Chondrocyte (in vitro differentiated cells): Measurements from ENCODE around the gene CFAP251. TPM values are rescaled to one million over a fixed set of nuclear protein-coding genes. Genes with fewer than 3 reads are reported as not detected.

ENCODE experiments used
- DNase-seq: peaks from one replicate; pipeline ENCODE4 v3.0.0; 2021; ENCODE audit warnings: mixed read lengths, low spot score
- H3K27ac Mint-ChIP-seq: one replicate; pipeline ENCODE4 v1.8.0; 2021; ENCODE audit warnings: mild to moderate bottlenecking, moderate library complexity, mixed read lengths; ENCODE audit not compliant: unreplicated experiment
- H3K27me3 Mint-ChIP-seq: 2 replicates; pipeline ENCODE4 v1.8.0; 2021; ENCODE audit warnings: low read depth, mixed read lengths
- H3K36me3 Mint-ChIP-seq: 2 replicates; pipeline ENCODE4 v1.8.0; 2021; ENCODE audit warnings: low read depth, mixed read lengths
- H3K4me1 Mint-ChIP-seq: 2 replicates; pipeline ENCODE4 v1.8.0; 2021; ENCODE audit warnings: low read depth, mild to moderate bottlenecking, mixed read lengths
- H3K4me3 Mint-ChIP-seq: one replicate; pipeline ENCODE4 v1.8.0; 2021; ENCODE audit warnings: mild to moderate bottlenecking, moderate library complexity, mixed read lengths; ENCODE audit not compliant: unreplicated experiment
- H3K9me3 Mint-ChIP-seq: 2 replicates; pipeline ENCODE4 v1.8.0; 2021; ENCODE audit warnings: low read depth, mixed read lengths
- CTCF ChIP-seq: fragments of 200-600 bp; sonication (generic); IDR thresholded peaks from 2 replicates; pipeline ENCODE4 v1.5.0; 2021; ENCODE audit warnings: antibody characterized with exemption, mild to moderate bottlenecking, moderate library complexity
- total RNA-seq: library from RNA; stranded (reverse); gene quantifications from 3 replicates; pipeline ENCODE4 v1.2.1, GENCODE V29; 2021

Gene CFAP251
- total RNA-seq, 1 donor from 2014 or later, result 4.5 TPM

- H3K4me3 Mint-ChIP-seq, result no peak overlapping the region
Measured at GRCh38 chr12:122018937-122019336, 100.5 kb downstream of the CFAP251 start.

DNA sequence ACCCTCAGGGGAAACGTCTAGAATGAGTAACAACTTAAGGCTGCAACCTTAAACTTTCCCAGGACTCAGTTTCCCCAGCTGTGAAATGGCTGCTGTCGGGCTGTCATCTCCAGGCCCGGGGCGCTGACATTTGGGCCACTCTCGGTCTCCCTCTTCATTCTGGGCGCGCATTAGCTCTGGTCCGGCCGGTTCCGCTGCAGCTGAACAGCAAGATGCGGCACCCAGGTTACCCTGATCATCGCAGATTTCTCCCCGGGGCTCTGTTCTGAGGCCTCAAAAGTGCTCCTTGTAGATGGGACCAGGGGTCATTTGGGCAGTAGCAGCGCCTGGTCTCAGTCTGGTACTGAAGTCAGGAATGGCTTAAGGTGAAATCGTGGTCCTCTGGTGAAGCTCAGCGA lies 102.4 kb downstream of the CFAP251 start:
- Mint-ChIP-seq H3K4me1 (peaks cover 15% of the 10 kb centered on the region), H3K27me3 (no peaks in the 10 kb centered on the region), H3K36me3 (peaks cover 2% of the 10 kb centered on the region), H3K27ac (no peak overlapping the region), H3K9me3 (peaks cover 4% of the 10 kb centered on the region), H3K4me3 (peak overlapping the region; percentile 77)
- no peak for DNase-seq
- TF ChIP-seq CTCF, result no peak

More at GRCh38 chr12:122018937-122019336, 100.5 kb downstream of the CFAP251 start:
- H3K4me1 Mint-ChIP-seq, result peaks cover 15% of the 10 kb centered on the region
- no peak for DNase-seq
- TF ChIP-seq CTCF, result no peak
- peaks cover 2% of the 10 kb centered on the region for H3K36me3 Mint-ChIP-seq
- peaks cover 4% of the 10 kb centered on the region for H3K9me3 Mint-ChIP-seq
- H3K27ac Mint-ChIP-seq, result no peak overlapping the region
- no peaks in the 10 kb centered on the region for H3K27me3 Mint-ChIP-seq

- Mint-ChIP-seq H3K36me3 (peaks cover 2% of the 10 kb centered on the region), H3K4me3 (peak overlapping the region; percentile 77), H3K4me1 (peaks cover 15% of the 10 kb centered on the region), H3K9me3 (peaks cover 4% of the 10 kb centered on the region), H3K27me3 (no peaks in the 10 kb centered on the region), H3K27ac (peak overlapping the region; percentile 27)
- TF ChIP-seq CTCF, result peak; percentile 9
- DNase-seq, result no peak
Measured at GRCh38 chr12:122021193-122021821, 102.9 kb downstream of the CFAP251 start.

DNA sequence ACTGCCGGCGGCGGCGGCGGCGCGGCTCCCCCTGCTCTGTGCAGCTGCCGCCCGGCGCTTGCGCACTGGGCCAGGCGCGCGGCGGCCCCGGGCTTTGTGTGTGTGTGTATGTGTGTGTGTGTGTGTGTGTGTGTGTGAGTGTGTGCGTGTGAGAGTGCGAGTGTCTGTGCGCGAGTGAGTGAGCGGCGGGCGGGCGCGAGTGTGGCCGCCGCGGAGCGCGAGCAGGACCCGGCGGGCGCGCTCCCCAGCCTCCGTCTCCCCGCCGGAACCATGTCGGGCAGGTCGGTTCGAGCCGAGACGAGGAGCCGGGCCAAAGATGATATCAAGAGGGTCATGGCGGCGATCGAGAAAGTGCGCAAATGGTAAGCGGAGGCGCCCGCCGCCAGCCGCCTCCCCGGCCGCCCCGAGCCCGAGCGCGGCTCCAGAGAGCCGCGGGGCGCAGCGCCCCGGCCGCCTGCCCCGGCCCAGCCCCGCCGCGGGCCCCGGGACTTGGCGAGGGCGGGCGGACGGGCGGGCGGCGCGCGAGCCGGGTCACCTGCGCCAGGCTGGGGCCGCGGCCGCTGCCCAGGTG lies 103.5 kb downstream of the CFAP251 start, which contains the start of gene BCL7A:
Gene BCL7A, plus strand, starts transcription at position 63 of the 571 bp plus-strand sequence. Its CDS starts 208 bp downstream, at position 271.
- peaks cover 2% of the 10 kb centered on the region for H3K36me3 Mint-ChIP-seq
- H3K27me3 Mint-ChIP-seq, result no peaks in the 10 kb centered on the region
- H3K4me1 Mint-ChIP-seq, result peaks cover 15% of the 10 kb centered on the region
- peak within 1 kb of the TSS; percentile 77 for H3K4me3 Mint-ChIP-seq
- no peak for TF ChIP-seq CTCF
- H3K27ac Mint-ChIP-seq, result peak within 1 kb of the TSS; percentile 69
- DNase-seq, result no peak
- peaks cover 4% of the 10 kb centered on the region for H3K9me3 Mint-ChIP-seq

- H3K27ac Mint-ChIP-seq, result peak overlapping the region; percentile 96
Measured at GRCh38 chr12:122022393-122023338, 104.3 kb downstream of the CFAP251 start.

More at GRCh38 chr12:122022393-122023338, 104.3 kb downstream of the CFAP251 start:
- H3K4me1 Mint-ChIP-seq, result peaks cover 15% of the 10 kb centered on the region
- H3K36me3 Mint-ChIP-seq, result peaks cover 2% of the 10 kb centered on the region
- no peak for TF ChIP-seq CTCF
- H3K27me3 Mint-ChIP-seq, result no peaks in the 10 kb centered on the region
- no peak for DNase-seq
- peaks cover 4% of the 10 kb centered on the region for H3K9me3 Mint-ChIP-seq
- peak overlapping the region; percentile 72 for H3K4me3 Mint-ChIP-seq
